UCSD-AML1 (cell line): ENCODE results near the gene IFI27L2.
A peak's percentile ranks its signal among the peaks of the same experiment; 100 is the strongest.
"Not testable (repeated sequence)": the region's sequence is repeated elsewhere in the genome, so short reads cannot be mapped to it uniquely, and the experiment has no call there.

Source experiments
- DNase-seq: peaks from one replicate; lab custom pipeline; 2025; ENCODE audit not compliant: unreplicated experiment; lab: John Stamatoyannopoulos, UW

IFI27L2 gene

GRCh38 chr14:94129111-94129757 lies at the start of gene IFI27L2:
Gene IFI27L2 (minus strand): TSS chr14:94129604. CDS start chr14:94129564, 40 bp downstream.
- DNase-seq = peak; percentile 80

GRCh38 chr14:94177806-94178205 lies 48.4 kb upstream of the IFI27L2 start:
- no peak for DNase-seq

GRCh38 chr14:94176808-94177207 lies 47.4 kb upstream of the IFI27L2 start:
- no peak for DNase-seq

GRCh38 chr14:94175747-94176146 lies 46.3 kb upstream of the IFI27L2 start:
- no peak for DNase-seq

GRCh38 chr14:94175011-94175745 lies 45.8 kb upstream of the IFI27L2 start:
- DNase-seq = no peak

- no peak for DNase-seq
Measured at GRCh38 chr14:94174604-94175010, 45.2 kb upstream of the IFI27L2 start.

- DNase-seq = peak; percentile 83
Measured at GRCh38 chr14:94173885-94174603, 44.6 kb upstream of the IFI27L2 start, which contains the start of gene PPP4R4. Gene PPP4R4 (plus strand): TSS chr14:94174322. CDS start chr14:94174466, 144 bp downstream.

GRCh38 chr14:94173471-94173884 lies 44.1 kb upstream of the IFI27L2 start:
- no peak for DNase-seq

GRCh38 chr14:94172545-94172944 lies 43.1 kb upstream of the IFI27L2 start:
- no peak for DNase-seq

- no peak for DNase-seq
Measured at GRCh38 chr14:94171208-94171607, 41.8 kb upstream of the IFI27L2 start.

GRCh38 chr14:94170136-94170535 lies 40.7 kb upstream of the IFI27L2 start:
- DNase-seq = no peak

GRCh38 chr14:94165744-94166143 lies 36.3 kb upstream of the IFI27L2 start:
- DNase-seq = no peak

GRCh38 chr14:94164685-94165431 lies 35.5 kb upstream of the IFI27L2 start:
- no peak for DNase-seq

GRCh38 chr14:94163796-94164195 lies 34.4 kb upstream of the IFI27L2 start:
- no peak for DNase-seq

- no peak for DNase-seq
Measured at GRCh38 chr14:94162466-94162865, 33.1 kb upstream of the IFI27L2 start.

- DNase-seq = no peak
Measured at GRCh38 chr14:94161981-94162380, 32.6 kb upstream of the IFI27L2 start.

- DNase-seq = no peak
Measured at GRCh38 chr14:94161058-94161457, 31.7 kb upstream of the IFI27L2 start.

- DNase-seq = no peak
Measured at GRCh38 chr14:94158239-94158883, 29.0 kb upstream of the IFI27L2 start.

GRCh38 chr14:94157197-94157596 lies 27.8 kb upstream of the IFI27L2 start:
- no peak for DNase-seq

- DNase-seq = not testable (repeated sequence)
Measured at GRCh38 chr14:94156143-94156542, 26.7 kb upstream of the IFI27L2 start.
